B cell (primary cell): Measurements from ENCODE around the gene DCUN1D2. TPM values are rescaled to one million over a fixed set of nuclear protein-coding genes. Genes with fewer than 3 reads are reported as not detected.

ENCODE experiments used
- ATAC-seq: fragments of 200-7000 bp; cut with Tn5 transposase; one replicate; pipeline ENCODE4 v1.10.0; 2021; ENCODE audit warnings: low read depth, mild to moderate bottlenecking, moderate number of reproducible peaks, moderate library complexity
- CTCF ChIA-PET: fragments of 350-600 bp; sonication (Branson Sonifier 250); formaldehyde crosslinking; loops from one replicate; lab custom pipeline; 2021; ENCODE audit warnings: antibody characterized with exemption, inconsistent platforms; lab: Charles Lee
- POLR2A ChIA-PET: fragments of 350-600 bp; sonication (Branson Sonifier 250); formaldehyde crosslinking; loops from one replicate; lab custom pipeline; 2021; ENCODE audit warnings: antibody characterized with exemption; lab: Charles Lee
- DNase-seq: peaks from one replicate; pipeline ENCODE4 v3.0.0; 2013
- H2AFZ ChIP-seq: 2 replicates; pipeline ENCODE4 v1.6.1; 2012; ENCODE audit warnings: mild to moderate bottlenecking, low read depth, low read length; ENCODE audit not compliant: insufficient read depth, poor library complexity, severe bottlenecking
- H3K27ac ChIP-seq, 2 donors: 1 replicate in 1 of 2; 2 replicates in 1 of 2; pipeline ENCODE4 v1.5.1; 2012 to 2013; ENCODE audit warnings: low read length in 2 of 2, mild to moderate bottlenecking in 2 of 2, moderate library complexity in 1 of 2
- H3K27me3 ChIP-seq, 4 experiments: fragments of 200-600 bp in 1 of 4; sonication (generic) in 1 of 4; replicated peaks in 1 of 4; 1 replicate in 2 of 4; 2 replicates in 2 of 4; pipeline versions ENCODE4 v1.6.1 to v1.7.0; 2013 to 2016; ENCODE audit warnings: low read length in 3 of 4, mild to moderate bottlenecking in 2 of 4, mixed read lengths in 1 of 4, moderate library complexity in 1 of 4; ENCODE audit not compliant: insufficient read depth in 4 of 4, control insufficient read depth in 3 of 4; ENCODE audit errors: control extremely low read depth in 1 of 4
- H3K36me3 ChIP-seq, 2 experiments: replicated peaks in 1 of 2; 1 replicate in 1 of 2; 2 replicates in 1 of 2; pipeline versions ENCODE4 v1.6.1 to v1.7.1; 2013; ENCODE audit warnings: low read length in 1 of 2; ENCODE audit not compliant: insufficient read depth in 2 of 2, control insufficient read depth in 1 of 2; ENCODE audit errors: control extremely low read depth in 1 of 2, extremely low read depth in 1 of 2
- H3K4me1 ChIP-seq, 2 donors: fragments of 200-600 bp in 1 of 2; sonication (generic) in 1 of 2; 1 replicate in 1 of 2; 2 replicates in 1 of 2; pipeline versions ENCODE4 v1.5.1 to v1.6.1; 2013 to 2017; ENCODE audit warnings: low read length in 2 of 2; ENCODE audit not compliant: control insufficient read depth in 2 of 2, insufficient read depth in 2 of 2
- H3K4me2 ChIP-seq: replicated peaks from 2 replicates; pipeline ENCODE3; 2012; ENCODE audit warnings: mild to moderate bottlenecking, low read depth, low read length; ENCODE audit not compliant: poor library complexity, severe bottlenecking
- H3K4me3 ChIP-seq, 5 experiments: fragments of 200-600 bp in 1 of 5; sonication (generic) in 1 of 5; 1 replicate in 3 of 5; 2 replicates in 2 of 5; pipeline versions ENCODE4 v1.5.1 to v1.7.0; 2011 to 2016; ENCODE audit warnings: low read length in 4 of 5, mild to moderate bottlenecking in 4 of 5, low read depth in 2 of 5, control low read depth in 1 of 5, moderate library complexity in 1 of 5; ENCODE audit not compliant: insufficient read depth in 1 of 5; ENCODE audit errors: control extremely low read depth in 1 of 5, extremely low read depth in 1 of 5
- H3K79me2 ChIP-seq: fragments of 200-600 bp; sonication (generic); one replicate; pipeline ENCODE4 v1.6.0; 2016; ENCODE audit warnings: low read length; ENCODE audit not compliant: control insufficient read depth, insufficient read depth
- H3K9ac ChIP-seq: fragments of 200-600 bp; sonication (generic); 2 replicates; pipeline ENCODE4 v1.6.1; 2017; ENCODE audit warnings: mild to moderate bottlenecking, low read length, moderate library complexity
- H3K9me3 ChIP-seq, 3 donors: one replicate each; pipeline versions ENCODE4 v1.6.1 to v1.7.1; 2013; ENCODE audit warnings: low read length in 2 of 3; ENCODE audit not compliant: control insufficient read depth in 2 of 3, insufficient read depth in 1 of 3; ENCODE audit errors: control extremely low read depth in 1 of 3
- H4K20me1 ChIP-seq: 2 replicates; pipeline ENCODE4 v1.6.0; 2012; ENCODE audit warnings: mild to moderate bottlenecking, low read length; ENCODE audit not compliant: insufficient read depth, control insufficient read depth, poor library complexity, severe bottlenecking
- H3K27ac Mint-ChIP-seq: one replicate; pipeline ENCODE4 v1.8.0; 2021; ENCODE audit warnings: mixed read lengths
- H3K27me3 Mint-ChIP-seq: one replicate; pipeline ENCODE4 v1.8.0; 2021; ENCODE audit warnings: mixed read lengths
- H3K4me1 Mint-ChIP-seq: one replicate; pipeline ENCODE4 v1.8.0; 2021; ENCODE audit warnings: mixed read lengths
- H3K4me3 Mint-ChIP-seq: one replicate; pipeline ENCODE4 v1.8.0; 2021; ENCODE audit warnings: mixed read lengths
- H3K9me3 Mint-ChIP-seq: one replicate; pipeline ENCODE4 v1.8.0; 2022; ENCODE audit warnings: mixed read lengths; ENCODE audit not compliant: insufficient read depth
- EZH2 ChIP-seq: IDR thresholded peaks from 2 replicates; pipeline ENCODE4 v1.6.1; 2012; ENCODE audit warnings: borderline replicate concordance, low read depth, mild to moderate bottlenecking, moderate library complexity, low read length; ENCODE audit not compliant: insufficient read depth, poor library complexity, severe bottlenecking
- WGBS: methylation state at CpG from one replicate; pipeline ENCODE4 v1.1.5; 2013; ENCODE audit warnings: missing lambda C conversion rate; ENCODE audit not compliant: insufficient coverage; 5-methylcytosine and 5-hydroxymethylcytosine counted together
- intact Hi-C: fragments of 100-400 bp; cut with micrococcal nuclease; formaldehyde crosslinking; loops from one replicate; pipeline ENCODE4 v1.10.0; 2022
- polyA plus RNA-seq: library from polyadenylated mRNA; depleted of rRNA; stranded (reverse); fragments of >200 nt; gene quantifications from 2 replicates; pipeline ENCODE4 v1.2.3, GENCODE V29; 2012
- total RNA-seq, 2 donors: library from RNA; stranded (reverse); fragments of 120-200 nt in 1 of 2; gene quantifications; 1 replicate in 1 of 2; 2 replicates in 1 of 2; pipeline versions ENCODE4 v1.2.3 to v1.2.4, GENCODE V29; 2013 to 2022
- TF ChIP-seq, protein P1 (sequence below): fragments of 200-600 bp; IDR thresholded peaks from one replicate; pipeline ENCODE4 v1.8.0; 2022; ENCODE audit warnings: antibody characterized with exemption, mild to moderate bottlenecking

The DCUN1D2 gene
- total and polyA plus RNA-seq, 2 donors (not counting 1 experiment from before 2014, with no cell fraction given), result 15.3 to 41.3 TPM

DNA sequence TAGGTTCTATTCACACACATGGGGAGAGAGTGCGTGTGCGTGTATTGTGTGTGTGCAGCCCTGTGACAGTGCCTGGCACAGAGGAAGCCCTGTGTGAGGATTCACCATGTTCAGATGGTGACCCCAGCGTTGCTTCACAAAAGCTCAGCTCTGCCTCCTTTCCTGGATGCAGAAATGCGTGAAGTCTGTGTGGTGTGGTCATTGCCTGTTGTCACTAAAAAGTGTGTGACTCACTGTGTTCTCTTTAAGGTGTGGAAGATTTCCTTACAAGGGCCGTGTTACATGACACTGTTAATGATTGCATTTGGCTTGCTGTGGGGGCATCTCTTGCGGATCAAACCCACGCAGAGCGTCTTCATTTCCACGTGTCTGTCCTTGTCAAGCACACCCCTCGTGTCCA, 19.5 kb upstream of the DCUN1D2 start:
- intact Hi-C loops, result no loop called here
- TF ChIP-seq EZH2, result no peak
- Histone ChIP-seq H3K79me2 (no peaks in the 10 kb centered on the region), H3K9ac (no peak overlapping the region), H3K27me3 (no peaks in the 10 kb centered on the region), H3K27ac (no peak overlapping the region), H3K4me3 (no peak overlapping the region), H3K4me2 (no peak overlapping the region), H3K36me3 (peaks cover 7 to 23% of the 10 kb centered on the region in 2 experiments), H3K9me3 (no peaks in the 10 kb centered on the region), H3K4me1 (no peaks in the 10 kb centered on the region), H4K20me1 (peaks cover 5% of the 10 kb centered on the region), H2AFZ (no peak overlapping the region)
- Mint-ChIP-seq H3K27me3 (no peaks in the 10 kb centered on the region), H3K27ac (no peak overlapping the region), H3K4me1 (no peaks in the 10 kb centered on the region), H3K4me3 (no peak overlapping the region), H3K9me3 (no peaks in the 10 kb centered on the region)
- ChIA-PET CTCF (no interaction called here), POLR2A (no interaction called here)
- ATAC-seq (no peak), DNase-seq (no peak)
- WGBS, result 98% methylated on average over 10 of the region's 10 CpGs

DNA sequence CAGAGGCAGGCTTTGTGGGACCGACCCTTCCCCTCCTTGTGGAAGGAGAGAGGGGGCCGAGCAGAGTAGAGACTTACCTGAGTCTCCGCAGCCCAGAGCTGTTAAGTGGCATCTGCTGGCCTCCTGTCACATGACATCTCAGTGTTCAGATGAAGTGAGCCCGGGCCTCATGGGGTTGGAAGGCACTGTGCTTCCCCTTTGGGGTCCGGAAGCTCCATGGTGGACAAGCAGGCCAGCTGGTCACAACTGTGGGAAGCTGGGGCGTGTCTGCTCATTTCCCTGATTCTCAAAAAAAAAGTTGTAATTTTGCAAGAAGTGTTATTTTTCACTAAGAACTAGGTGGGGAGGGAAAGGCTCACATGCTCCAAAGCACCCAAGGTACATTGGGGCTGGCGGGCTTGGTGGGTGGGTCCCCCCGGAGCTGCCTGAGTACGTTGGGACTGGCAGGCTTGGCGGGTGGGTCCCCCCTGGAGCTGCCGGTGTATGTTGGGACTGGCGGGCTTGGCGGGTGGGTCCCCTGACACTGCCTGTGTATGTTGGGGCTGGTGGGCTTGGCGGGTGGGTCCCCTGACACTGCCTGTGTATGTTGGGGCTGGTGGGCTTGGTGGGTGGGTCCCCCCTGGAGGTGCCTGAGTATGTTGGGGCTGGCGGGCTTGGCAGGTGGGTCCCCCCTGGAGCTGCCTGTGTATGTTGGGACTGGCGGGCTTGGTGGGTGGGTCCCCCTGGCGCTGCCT, 18.2 kb upstream of the DCUN1D2 start:
- no peaks in the 10 kb centered on the region for H3K4me1 Mint-ChIP-seq
- H3K4me2 ChIP-seq, result no peak overlapping the region
- no peaks in the 10 kb centered on the region for H3K4me1 ChIP-seq
- no peak overlapping the region for H2AFZ ChIP-seq
- H3K27me3 ChIP-seq, result no peaks in the 10 kb centered on the region
- no peak for ATAC-seq
- DNase-seq, result no peak
- H3K9me3 ChIP-seq, result no peaks in the 10 kb centered on the region
- H3K27ac ChIP-seq, result no peak overlapping the region
- no peak overlapping the region for H3K9ac ChIP-seq
- TF ChIP-seq EZH2, result no peak
- TF ChIP-seq, protein P1, sequence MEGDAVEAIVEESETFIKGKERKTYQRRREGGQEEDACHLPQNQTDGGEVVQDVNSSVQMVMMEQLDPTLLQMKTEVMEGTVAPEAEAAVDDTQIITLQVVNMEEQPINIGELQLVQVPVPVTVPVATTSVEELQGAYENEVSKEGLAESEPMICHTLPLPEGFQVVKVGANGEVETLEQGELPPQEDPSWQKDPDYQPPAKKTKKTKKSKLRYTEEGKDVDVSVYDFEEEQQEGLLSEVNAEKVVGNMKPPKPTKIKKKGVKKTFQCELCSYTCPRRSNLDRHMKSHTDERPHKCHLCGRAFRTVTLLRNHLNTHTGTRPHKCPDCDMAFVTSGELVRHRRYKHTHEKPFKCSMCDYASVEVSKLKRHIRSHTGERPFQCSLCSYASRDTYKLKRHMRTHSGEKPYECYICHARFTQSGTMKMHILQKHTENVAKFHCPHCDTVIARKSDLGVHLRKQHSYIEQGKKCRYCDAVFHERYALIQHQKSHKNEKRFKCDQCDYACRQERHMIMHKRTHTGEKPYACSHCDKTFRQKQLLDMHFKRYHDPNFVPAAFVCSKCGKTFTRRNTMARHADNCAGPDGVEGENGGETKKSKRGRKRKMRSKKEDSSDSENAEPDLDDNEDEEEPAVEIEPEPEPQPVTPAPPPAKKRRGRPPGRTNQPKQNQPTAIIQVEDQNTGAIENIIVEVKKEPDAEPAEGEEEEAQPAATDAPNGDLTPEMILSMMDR, result no peak
- WGBS, result 92% methylated on average over 13 of the region's 17 CpGs
- H3K9me3 Mint-ChIP-seq, result no peaks in the 10 kb centered on the region
- intact Hi-C loops, result no loop called here
- H3K27ac Mint-ChIP-seq, result no peak overlapping the region
- H3K4me3 Mint-ChIP-seq, result no peak overlapping the region
- H3K27me3 Mint-ChIP-seq, result no peaks in the 10 kb centered on the region
- ChIA-PET CTCF (no interaction called here), POLR2A (no interaction called here)
- peaks cover 5% of the 10 kb centered on the region for H4K20me1 ChIP-seq
- H3K4me3 ChIP-seq, result no peak overlapping the region
- H3K36me3 ChIP-seq, result peaks cover 7 to 27% of the 10 kb centered on the region in 2 experiments
- no peaks in the 10 kb centered on the region for H3K79me2 ChIP-seq
